Thoracic aorta (tissue), 2 donors: Measurements from ENCODE around the gene ISLR. TPM values are rescaled to one million over a fixed set of nuclear protein-coding genes. Genes with fewer than 3 reads are reported as not detected.
A peak's percentile ranks its signal among the peaks of the same experiment; 100 is the strongest.

Experiments used
- ATAC-seq: fragments of 150-250 bp; one replicate; pipeline ENCODE4 v1.8.0; 2017; ENCODE audit warnings: low read depth; ENCODE audit not compliant: insufficient number of reproducible peaks, low FRiP score
- DNase-seq: peaks from one replicate; pipeline ENCODE4 v3.0.0-alpha.2; 2020; ENCODE audit warnings: low spot score
- H3K27ac ChIP-seq, 2 donors: fragments of 200-600 bp; sonication (generic); 1 replicate in 1 of 2; 2 replicates in 1 of 2; pipeline ENCODE4 v1.5.1; 2016; ENCODE audit warnings: mild to moderate bottlenecking in 2 of 2, moderate library complexity in 2 of 2
- H3K27me3 ChIP-seq: fragments of 200-600 bp; sonication (generic); replicated peaks from 2 replicates; pipeline ENCODE4 v1.6.0; 2016; ENCODE audit warnings: mild to moderate bottlenecking; ENCODE audit not compliant: insufficient read depth
- H3K36me3 ChIP-seq: fragments of 200-600 bp; sonication (generic); one replicate; pipeline ENCODE4 v1.5.1; 2016
- H3K4me1 ChIP-seq, 2 donors: fragments of 200-600 bp; sonication (generic); 1 replicate in 1 of 2; 2 replicates in 1 of 2; pipeline versions ENCODE4 v1.5.1 to v1.6.0; 2016; ENCODE audit warnings: low read depth in 2 of 2, mild to moderate bottlenecking in 1 of 2; ENCODE audit not compliant: control insufficient read depth in 1 of 2
- H3K4me3 ChIP-seq: fragments of 200-600 bp; sonication (generic); 2 replicates; pipeline ENCODE4 v1.5.1; 2016; ENCODE audit warnings: mild to moderate bottlenecking
- H3K9me3 ChIP-seq: fragments of 200-600 bp; sonication (generic); 2 replicates; pipeline ENCODE4 v1.5.1; 2016
- total RNA-seq, 2 donors: library from RNA; depleted of rRNA; stranded (reverse); fragments of >200 nt; gene quantifications; one replicate each; pipeline versions ENCODE4 v1.1.0 to v1.2.3, GENCODE V29; 2016
- TF ChIP-seq, protein P1 (sequence below): fragments of 200-600 bp; sonication (generic); IDR thresholded peaks from one replicate; pipeline ENCODE4 v1.5.1; 2019; ENCODE audit warnings: antibody characterized with exemption

The ISLR gene
- total RNA-seq, 2 donors from 2014 or later = 76.8 to 323 TPM

- TF ChIP-seq, protein P1, sequence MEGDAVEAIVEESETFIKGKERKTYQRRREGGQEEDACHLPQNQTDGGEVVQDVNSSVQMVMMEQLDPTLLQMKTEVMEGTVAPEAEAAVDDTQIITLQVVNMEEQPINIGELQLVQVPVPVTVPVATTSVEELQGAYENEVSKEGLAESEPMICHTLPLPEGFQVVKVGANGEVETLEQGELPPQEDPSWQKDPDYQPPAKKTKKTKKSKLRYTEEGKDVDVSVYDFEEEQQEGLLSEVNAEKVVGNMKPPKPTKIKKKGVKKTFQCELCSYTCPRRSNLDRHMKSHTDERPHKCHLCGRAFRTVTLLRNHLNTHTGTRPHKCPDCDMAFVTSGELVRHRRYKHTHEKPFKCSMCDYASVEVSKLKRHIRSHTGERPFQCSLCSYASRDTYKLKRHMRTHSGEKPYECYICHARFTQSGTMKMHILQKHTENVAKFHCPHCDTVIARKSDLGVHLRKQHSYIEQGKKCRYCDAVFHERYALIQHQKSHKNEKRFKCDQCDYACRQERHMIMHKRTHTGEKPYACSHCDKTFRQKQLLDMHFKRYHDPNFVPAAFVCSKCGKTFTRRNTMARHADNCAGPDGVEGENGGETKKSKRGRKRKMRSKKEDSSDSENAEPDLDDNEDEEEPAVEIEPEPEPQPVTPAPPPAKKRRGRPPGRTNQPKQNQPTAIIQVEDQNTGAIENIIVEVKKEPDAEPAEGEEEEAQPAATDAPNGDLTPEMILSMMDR = no peak
- Histone ChIP-seq H3K27ac (no peak overlapping the region), H3K9me3 (no peaks in the 10 kb centered on the region), H3K4me3 (no peak overlapping the region), H3K36me3 (no peaks in the 10 kb centered on the region), H3K27me3 (no peaks in the 10 kb centered on the region), H3K4me1 (peaks cover 4 to 40% of the 10 kb centered on the region in 2 donors)
- DNase-seq (no peak), ATAC-seq (no peak)
These were observed 3.3 kb upstream of the ISLR start for GRCh38 chr15:74170071-74170844.

DNA sequence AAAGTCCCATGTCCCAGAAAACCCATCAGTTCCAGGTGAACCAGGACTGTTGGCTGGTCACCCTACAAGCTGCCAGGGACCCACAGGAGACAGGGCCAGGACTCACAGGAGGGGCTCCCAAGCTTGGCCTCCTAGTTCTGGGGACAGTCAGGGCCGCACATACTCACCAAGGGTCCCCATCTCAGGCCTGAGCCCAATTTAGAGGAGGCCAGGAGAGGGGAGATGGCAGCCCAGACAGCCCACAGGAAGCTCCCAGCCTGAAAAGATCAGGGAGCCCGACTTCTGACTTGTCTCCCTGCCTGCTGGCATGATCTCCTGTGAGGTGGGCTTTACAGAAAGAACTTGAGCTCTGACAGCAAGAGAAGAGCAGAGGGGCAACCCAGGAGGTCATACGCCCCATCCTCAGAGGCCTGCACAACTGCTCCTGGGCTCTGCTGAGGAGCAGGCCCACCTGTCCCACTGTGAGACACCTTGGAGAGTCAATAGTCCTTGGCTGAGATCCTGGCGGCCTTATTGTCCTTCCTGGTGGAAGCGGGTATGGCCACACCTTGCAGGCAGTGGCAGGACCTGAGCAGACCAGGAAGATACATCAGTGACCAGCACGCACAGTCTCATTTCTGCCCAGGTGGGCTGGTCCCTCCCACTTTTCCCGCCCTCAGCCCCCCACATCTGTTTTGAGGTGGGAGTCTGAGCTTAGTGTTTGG, 2.5 kb upstream of the ISLR start:
- no peak for DNase-seq
- TF ChIP-seq, protein P1 = no peak
- H3K9me3 ChIP-seq = no peaks in the 10 kb centered on the region
- no peaks in the 10 kb centered on the region for H3K27me3 ChIP-seq
- ATAC-seq = no peak
- H3K4me3 ChIP-seq = no peak overlapping the region
- peaks cover 4 to 48% of the 10 kb centered on the region in 2 donors for H3K4me1 ChIP-seq
- no peaks in the 10 kb centered on the region for H3K36me3 ChIP-seq
- no peak overlapping the region for H3K27ac ChIP-seq

DNA sequence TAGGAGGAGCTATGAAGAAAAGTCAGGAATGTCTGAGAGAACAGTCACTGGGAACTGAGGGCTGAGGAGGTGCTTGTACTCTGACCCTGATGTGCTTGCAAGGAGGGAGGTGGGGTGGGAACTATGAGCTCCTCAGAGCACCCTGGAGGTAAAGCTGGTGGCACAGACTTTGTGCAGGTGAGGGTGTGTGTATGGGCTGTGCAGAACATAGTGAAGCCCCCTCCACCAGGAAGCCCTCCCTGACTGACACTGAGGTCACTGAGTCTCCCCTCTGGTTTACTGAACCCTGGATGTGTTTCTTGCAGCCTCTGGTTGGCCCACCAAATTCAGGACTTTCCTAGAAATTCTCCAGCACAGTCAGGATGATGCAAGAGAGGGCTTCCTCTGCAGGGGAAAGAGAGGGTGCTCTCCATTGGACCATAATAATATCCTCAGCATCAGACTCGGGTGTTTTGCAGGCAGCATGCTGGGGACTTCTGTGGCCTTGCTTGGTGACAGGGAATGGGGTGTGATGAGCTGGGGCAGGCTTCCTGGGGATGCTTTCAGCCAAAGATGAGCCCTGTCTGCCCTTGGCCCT, 1.5 kb upstream of the ISLR start:
- Histone ChIP-seq H3K27ac (no peak overlapping the region), H3K27me3 (no peaks in the 10 kb centered on the region), H3K4me3 (no peak overlapping the region), H3K9me3 (no peaks in the 10 kb centered on the region), H3K4me1 (peaks cover 8 to 58% of the 10 kb centered on the region in 2 donors), H3K36me3 (no peaks in the 10 kb centered on the region)
- no peak for ATAC-seq
- TF ChIP-seq, protein P1 = no peak
- DNase-seq = no peak

GRCh38 chr15:74172701-74173379, 670 bp upstream of the ISLR start:
- Histone ChIP-seq H3K27ac (peak overlapping the region in 1 of 2 donors; percentile 57), H3K9me3 (no peaks in the 10 kb centered on the region), H3K4me3 (peak overlapping the region; percentile 52), H3K27me3 (no peaks in the 10 kb centered on the region), H3K4me1 (peaks cover 14 to 66% of the 10 kb centered on the region in 2 donors), H3K36me3 (no peaks in the 10 kb centered on the region)
- ATAC-seq (peak; percentile 34), DNase-seq (no peak)
- TF ChIP-seq, protein P1 = no peak
